ENCODE measurements around the gene CRACR2A. TPM values are rescaled to one million over a fixed set of nuclear protein-coding genes. Genes with fewer than 3 reads are reported as not detected.

The CRACR2A gene
- total and polyA plus RNA-seq, 5 experiments from 2014 or later, result 7.7 to 26.3 (median 17.2) TPM

DNA sequence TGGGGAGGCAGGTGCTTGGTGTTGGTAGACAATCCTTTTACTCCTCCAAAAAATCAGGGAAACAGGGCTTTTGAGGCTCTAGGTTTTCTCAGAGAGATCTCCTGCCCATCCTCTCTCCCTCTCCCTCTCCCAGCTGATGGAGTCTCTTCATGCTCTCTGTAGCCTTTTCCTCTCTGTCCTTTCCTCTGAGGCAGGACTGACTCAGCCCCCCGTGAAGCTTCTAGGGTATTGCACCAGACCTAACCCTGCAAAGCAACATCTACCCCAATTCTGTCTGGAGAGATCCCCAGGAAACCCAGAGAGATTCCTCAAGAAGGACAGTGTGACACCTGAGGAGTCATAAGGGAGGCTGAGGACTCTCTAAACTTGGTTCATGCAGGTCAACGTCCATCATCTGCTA is 66.4 kb downstream of the CRACR2A start:
- peaks cover 0 to 8% (median 0%) of the 10 kb centered on the region in 4 donors for H3K4me1 Mint-ChIP-seq
- H3K4me3 Mint-ChIP-seq, result no peak overlapping the region
- H3K27ac Mint-ChIP-seq, result peak overlapping the region in 3 of 10 donors; percentile 20 to 71 (median 56)
- H3K36me3 Mint-ChIP-seq, result peaks cover 7 to 64% (median 13%) of the 10 kb centered on the region in 3 donors
- H3K9me3 Mint-ChIP-seq, result no peaks in the 10 kb centered on the region
- DNase-seq (no peak), ATAC-seq (no peak)
- POLR2A ChIA-PET, result no interaction called here
- no peaks in the 10 kb centered on the region for H3K27me3 Mint-ChIP-seq

DNA sequence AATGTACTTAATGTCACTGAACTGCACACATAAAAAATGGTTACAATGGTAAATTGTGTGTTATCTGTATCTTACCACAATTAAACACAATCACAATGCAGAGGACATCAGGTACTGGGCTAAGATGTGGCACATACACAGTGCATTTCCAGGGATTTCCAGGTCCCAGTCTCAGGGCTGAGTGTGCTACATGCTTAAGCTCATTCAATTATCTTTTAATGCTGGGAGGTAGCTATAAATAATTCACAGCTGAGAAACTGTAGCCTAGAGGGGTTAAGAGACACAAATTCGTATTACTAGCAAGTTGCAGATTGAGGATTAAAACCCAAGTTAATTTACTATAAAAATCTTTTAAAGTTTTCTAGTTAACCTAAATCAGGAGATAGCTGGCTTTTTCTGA is 67.1 kb downstream of the CRACR2A start:
- DNase-seq (no peak), ATAC-seq (no peak)
- H3K4me1 Mint-ChIP-seq, result peaks cover 0 to 8% (median 0%) of the 10 kb centered on the region in 4 donors
- POLR2A ChIA-PET, result interaction anchor here (0.5 kb wide), 1 partner anchor 67 kb away, joined by 3 read pairs; the partner anchor contains the start of gene CRACR2A
- peaks cover 7 to 60% (median 13%) of the 10 kb centered on the region in 3 donors for H3K36me3 Mint-ChIP-seq
- no peak overlapping the region for H3K4me3 Mint-ChIP-seq
- H3K27ac Mint-ChIP-seq, result no peak overlapping the region
- no peaks in the 10 kb centered on the region for H3K27me3 Mint-ChIP-seq
- no peaks in the 10 kb centered on the region for H3K9me3 Mint-ChIP-seq

DNA sequence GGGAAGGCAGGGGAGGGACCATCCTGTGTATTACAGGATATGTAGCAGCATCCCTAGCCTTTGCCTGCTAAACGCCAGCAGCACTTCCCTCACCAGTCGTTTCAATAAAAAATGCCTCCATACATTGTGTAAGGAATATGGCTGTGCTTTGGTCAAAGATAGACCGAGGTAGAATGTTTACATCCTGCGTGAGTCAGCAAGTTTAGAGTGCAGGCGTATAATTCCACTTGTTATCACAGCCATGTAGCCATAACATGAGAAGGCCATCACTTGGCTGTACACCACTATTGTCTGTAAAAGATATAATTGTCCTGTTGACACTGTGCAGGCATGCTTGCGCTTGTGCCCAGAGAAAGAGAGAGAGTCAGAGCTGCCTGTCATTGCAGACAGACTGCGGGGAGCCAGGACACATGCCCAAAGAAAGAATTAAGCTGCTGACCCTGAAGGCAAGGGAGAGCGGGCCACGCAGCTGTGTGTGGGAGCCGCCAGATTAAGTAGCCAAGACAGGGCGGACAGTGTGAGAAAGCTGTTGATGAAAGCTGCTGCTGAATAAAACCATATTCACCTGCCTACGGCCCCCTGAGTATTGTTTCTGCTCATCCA is 68.4 kb downstream of the CRACR2A start:
- Mint-ChIP-seq H3K27me3 (no peaks in the 10 kb centered on the region), H3K27ac (no peak overlapping the region), H3K4me1 (peaks cover 0 to 5% (median 0%) of the 10 kb centered on the region in 4 donors), H3K9me3 (no peaks in the 10 kb centered on the region), H3K4me3 (no peak overlapping the region), H3K36me3 (peaks cover 0 to 59% (median 8%) of the 10 kb centered on the region in 3 donors)
- DNase-seq (no peak), ATAC-seq (no peak)
- POLR2A ChIA-PET, result no interaction called here

DNA sequence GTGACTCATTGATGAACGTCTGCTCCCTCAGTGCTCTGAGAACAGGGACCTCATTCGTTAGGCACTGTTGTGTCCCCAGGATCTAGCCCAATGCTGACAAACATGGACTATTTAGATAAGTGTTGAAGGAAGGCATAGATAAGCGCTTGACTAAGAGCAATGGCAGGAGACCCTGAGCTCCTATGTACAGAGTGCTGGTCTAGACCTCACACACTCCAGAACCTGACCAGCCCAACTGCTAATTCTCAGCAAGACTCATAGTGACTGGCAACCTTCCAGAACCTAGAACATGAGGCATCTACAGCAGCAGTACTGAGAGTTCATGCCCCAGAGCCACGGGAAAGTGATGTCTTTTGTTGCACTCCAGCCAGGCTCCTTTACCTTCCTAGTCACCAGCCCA is 69.2 kb downstream of the CRACR2A start:
- Mint-ChIP-seq H3K4me3 (no peak overlapping the region), H3K36me3 (peaks cover 0 to 62% (median 5%) of the 10 kb centered on the region in 3 donors), H3K4me1 (peaks cover 0 to 4% (median 0%) of the 10 kb centered on the region in 4 donors), H3K27ac (peak overlapping the region in 3 of 10 donors; percentile 34 to 47 (median 38)), H3K27me3 (no peaks in the 10 kb centered on the region), H3K9me3 (no peaks in the 10 kb centered on the region)
- DNase-seq (no peak), ATAC-seq (no peak)
- POLR2A ChIA-PET, result no interaction called here

DNA sequence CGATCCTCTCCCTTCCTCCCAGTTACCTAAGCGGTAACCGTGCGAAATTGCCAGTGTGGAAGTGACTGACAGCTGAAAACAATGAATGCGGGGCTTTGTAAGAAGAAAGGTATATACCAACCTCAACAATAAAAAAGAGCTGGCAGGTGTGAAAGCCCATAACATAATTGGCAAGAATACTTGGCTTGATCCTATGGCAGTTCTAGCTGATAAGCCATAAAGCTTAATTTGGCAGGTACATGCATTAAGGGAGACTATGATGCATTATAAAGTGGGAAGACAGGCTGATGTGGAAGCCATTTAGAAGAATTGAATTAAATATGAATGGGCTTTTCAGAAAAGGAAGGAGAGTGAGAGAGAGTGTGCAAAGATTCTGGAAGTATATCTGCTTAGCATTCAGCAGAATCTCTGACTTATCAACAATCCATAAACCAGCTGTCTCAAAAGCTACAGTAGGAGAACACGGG is 71.3 kb downstream of the CRACR2A start:
- Mint-ChIP-seq H3K36me3 (peaks cover 0 to 68% (median 10%) of the 10 kb centered on the region in 3 donors), H3K27me3 (no peaks in the 10 kb centered on the region), H3K4me3 (no peak overlapping the region), H3K27ac (peak overlapping the region in 1 of 10 donors; percentile 12), H3K4me1 (peaks cover 0 to 5% (median 0%) of the 10 kb centered on the region in 4 donors), H3K9me3 (no peaks in the 10 kb centered on the region)
- DNase-seq, result no peak
- ATAC-seq, result no peak
- POLR2A ChIA-PET, result no interaction called here

DNA sequence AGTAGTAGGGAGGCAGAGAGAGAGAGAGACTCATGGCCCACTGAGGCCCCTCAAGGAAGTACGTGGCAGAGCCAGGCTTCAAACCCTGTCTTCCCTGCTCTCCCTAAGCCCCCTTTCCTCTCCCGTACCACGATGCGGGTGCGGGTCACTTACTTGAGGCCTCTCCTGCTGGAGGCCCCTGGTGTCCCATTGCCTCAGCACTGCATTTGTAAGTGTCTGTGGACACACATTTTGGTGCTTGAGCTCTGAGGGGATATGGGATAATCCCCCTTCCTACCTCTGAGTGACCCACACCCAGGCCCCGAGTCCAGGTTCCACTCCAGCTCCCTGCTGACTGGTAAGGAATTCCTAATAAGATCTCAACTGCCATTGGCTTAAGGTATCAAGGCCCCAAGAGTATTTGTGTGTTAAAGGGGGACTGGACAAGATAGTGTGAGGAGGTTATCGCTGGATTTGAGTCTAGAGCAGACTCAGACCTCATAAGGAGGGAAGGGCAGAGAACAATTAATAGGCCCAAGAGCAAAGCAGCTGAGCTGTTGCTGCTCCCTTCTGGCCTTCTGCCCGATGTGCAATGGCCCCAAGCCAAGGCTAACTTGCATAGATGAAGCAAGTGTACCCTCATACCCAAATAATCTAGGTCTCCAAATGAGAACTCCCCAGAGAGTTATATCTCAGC is 71.9 kb downstream of the CRACR2A start:
- Mint-ChIP-seq H3K4me3 (no peak overlapping the region), H3K4me1 (peaks cover 0 to 3% (median 0%) of the 10 kb centered on the region in 4 donors), H3K27me3 (no peaks in the 10 kb centered on the region), H3K9me3 (no peaks in the 10 kb centered on the region), H3K36me3 (peaks cover 0 to 70% (median 10%) of the 10 kb centered on the region in 3 donors), H3K27ac (peak overlapping the region in 1 of 10 donors; percentile 34)
- POLR2A ChIA-PET, result no interaction called here
- DNase-seq (no peak), ATAC-seq (no peak)

DNA sequence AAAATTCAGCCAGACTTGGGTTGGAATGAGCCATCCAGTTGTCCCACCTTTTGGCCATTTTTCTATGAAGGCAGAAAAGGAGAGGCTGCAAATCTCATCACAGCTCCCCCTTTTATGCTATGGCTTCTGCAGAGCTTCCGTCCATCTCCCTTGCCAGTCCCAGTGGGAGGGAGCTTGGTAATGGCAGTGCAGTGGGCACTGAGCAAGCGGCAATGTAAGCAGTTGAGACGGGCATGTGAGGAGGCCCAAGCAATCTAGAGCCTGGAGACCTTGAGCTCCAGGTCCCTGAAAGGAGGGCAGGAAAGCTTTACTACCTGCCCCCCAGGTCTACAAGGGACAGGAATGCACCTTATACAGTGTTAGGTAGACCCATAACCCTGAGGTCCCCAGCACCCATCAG is 73.1 kb downstream of the CRACR2A start:
- DNase-seq, result no peak
- H3K4me3 Mint-ChIP-seq, result no peak overlapping the region
- H3K27ac Mint-ChIP-seq, result peak overlapping the region in 1 of 10 donors; percentile 44
- POLR2A ChIA-PET, result interaction anchor here (0.6 kb wide), 1 partner anchor 707 kb away, joined by 6 read pairs; no protein-coding TSS in a partner anchor
- peaks cover 0 to 3% (median 0%) of the 10 kb centered on the region in 4 donors for H3K4me1 Mint-ChIP-seq
- ATAC-seq, result no peak
- no peaks in the 10 kb centered on the region for H3K27me3 Mint-ChIP-seq
- no peaks in the 10 kb centered on the region for H3K9me3 Mint-ChIP-seq
- peaks cover 0 to 71% (median 10%) of the 10 kb centered on the region in 3 donors for H3K36me3 Mint-ChIP-seq

DNA sequence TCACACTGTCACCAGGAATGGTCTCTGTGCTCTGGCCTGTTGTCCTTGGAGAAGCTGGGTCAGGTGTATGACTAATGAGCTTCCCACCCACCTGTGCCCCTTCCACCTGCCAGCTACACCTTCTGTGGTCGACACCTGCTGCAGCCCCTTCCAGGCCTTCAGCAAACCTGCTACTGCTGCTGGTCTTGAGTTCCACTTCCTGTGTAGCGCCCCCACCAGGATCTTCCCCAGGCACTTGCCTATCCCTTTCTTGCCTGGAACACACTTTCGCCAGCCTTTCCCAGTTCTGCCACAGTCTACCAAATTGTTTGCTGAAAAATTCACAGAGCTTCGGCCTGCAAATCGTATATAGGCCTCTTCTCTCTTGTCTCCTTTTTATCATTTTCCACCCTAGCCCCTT is 75.3 kb downstream of the CRACR2A start:
- H3K4me3 Mint-ChIP-seq, result no peak overlapping the region
- H3K36me3 Mint-ChIP-seq, result peaks cover 0 to 82% (median 14%) of the 10 kb centered on the region in 3 donors
- H3K4me1 Mint-ChIP-seq, result peaks cover 0 to 3% (median 0%) of the 10 kb centered on the region in 4 donors
- ATAC-seq (no peak), DNase-seq (no peak)
- no peaks in the 10 kb centered on the region for H3K27me3 Mint-ChIP-seq
- H3K27ac Mint-ChIP-seq, result peak overlapping the region in 5 of 10 donors; percentile 3 to 89 (median 32)
- POLR2A ChIA-PET, result no interaction called here
- no peaks in the 10 kb centered on the region for H3K9me3 Mint-ChIP-seq

DNA sequence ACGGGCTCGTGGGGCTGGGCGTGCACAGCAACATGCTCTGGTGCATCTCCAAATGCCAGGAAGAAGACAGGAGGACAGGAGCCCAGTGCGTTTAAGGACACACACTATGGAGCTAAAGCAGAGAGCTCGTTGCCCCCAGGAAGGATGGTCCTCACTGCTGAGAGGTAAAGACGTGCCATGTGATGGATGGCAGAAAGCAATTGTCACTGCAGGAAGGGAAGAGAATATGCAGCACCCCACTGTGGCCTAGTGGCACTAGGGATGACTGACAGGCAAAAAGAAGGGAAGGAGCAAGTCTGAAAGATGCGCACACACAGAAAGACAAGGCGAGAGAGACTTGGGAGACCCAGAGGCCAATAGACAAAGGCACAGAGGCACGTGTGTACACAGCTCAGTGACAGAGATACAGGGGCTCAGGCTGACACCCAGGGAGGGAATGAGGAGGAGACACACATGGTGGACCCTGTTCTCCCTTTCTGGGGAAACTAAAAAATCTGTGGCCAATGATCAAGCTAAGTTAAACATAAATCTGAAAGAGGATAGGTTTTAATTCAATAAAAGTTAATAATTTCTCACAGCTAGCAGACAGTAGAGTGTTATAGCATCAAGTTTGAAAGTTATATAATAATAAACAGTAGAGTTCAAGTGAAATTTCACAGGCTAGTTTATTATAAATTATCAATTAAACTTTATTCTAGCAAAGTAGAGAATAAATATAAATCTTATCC is 78.8 kb downstream of the CRACR2A start:
- POLR2A ChIA-PET, result no interaction called here
- Mint-ChIP-seq H3K4me3 (no peak overlapping the region), H3K9me3 (no peaks in the 10 kb centered on the region), H3K36me3 (peaks cover 0 to 92% (median 29%) of the 10 kb centered on the region in 3 donors), H3K27ac (peak overlapping the region in 1 of 10 donors; percentile 9), H3K4me1 (peaks cover 0 to 1% (median 0%) of the 10 kb centered on the region in 4 donors), H3K27me3 (no peaks in the 10 kb centered on the region)
- no peak for DNase-seq
- no peak for ATAC-seq

DNA sequence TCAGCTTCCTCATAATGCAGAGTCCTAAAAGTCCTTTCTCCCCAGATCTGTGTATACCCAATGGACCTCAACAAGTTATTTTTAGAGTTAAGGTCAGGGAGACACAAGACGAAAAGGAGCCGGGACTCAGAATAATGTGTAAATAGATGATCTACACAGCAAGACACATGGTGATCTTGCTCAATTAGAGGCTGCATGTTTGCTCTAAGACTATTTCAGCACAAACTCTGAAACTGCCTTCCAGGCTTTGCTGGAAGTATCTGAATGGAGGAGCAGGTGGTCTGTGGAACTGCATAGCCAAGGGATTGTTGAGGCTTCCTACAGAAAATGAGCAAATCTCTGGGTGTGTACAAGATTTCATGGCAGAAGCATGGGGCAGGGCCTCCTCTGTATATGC is 80.8 kb downstream of the CRACR2A start:
- H3K4me1 Mint-ChIP-seq, result no peaks in the 10 kb centered on the region
- H3K36me3 Mint-ChIP-seq, result peaks cover 0 to 89% (median 19%) of the 10 kb centered on the region in 3 donors
- POLR2A ChIA-PET, result no interaction called here

DNA sequence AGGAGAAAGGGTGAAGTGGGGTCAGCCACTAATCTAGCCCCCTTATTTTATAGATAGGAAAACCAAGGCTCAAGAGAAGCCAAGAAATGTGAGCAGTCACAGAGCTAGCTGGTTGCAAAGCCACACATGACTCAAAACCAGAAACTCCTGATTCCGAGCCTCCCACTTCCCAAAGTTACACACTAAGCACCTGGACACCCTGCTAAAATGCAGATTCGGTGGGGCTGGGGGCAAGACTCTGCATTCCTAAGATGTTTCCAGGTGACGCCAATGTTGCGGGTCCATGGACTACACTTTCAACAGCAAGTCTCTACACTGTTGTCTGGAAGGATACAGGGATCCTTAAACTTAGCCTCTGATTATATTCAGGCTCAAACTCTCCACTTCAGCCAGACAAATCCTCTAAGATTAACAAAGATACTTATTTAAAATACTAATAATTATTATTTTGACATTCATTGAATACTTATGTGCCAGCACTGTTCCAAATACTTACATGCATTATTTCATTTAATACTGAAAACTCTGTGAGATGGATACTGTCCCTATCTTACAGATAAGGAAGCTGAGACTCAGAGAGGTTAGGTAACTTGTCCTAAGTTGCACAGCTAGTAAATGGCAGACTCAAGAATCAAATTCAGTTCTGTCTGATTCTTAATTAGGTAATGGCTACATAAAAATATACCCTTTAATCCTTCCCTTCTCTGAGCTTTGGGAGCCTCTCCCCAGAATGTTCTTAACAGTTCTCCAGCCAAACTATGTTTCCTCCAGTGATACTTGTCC is 81.4 kb downstream of the CRACR2A start:
- Mint-ChIP-seq H3K9me3 (no peaks in the 10 kb centered on the region), H3K4me3 (no peak overlapping the region), H3K36me3 (peaks cover 0 to 86% (median 21%) of the 10 kb centered on the region in 3 donors), H3K27ac (no peak overlapping the region), H3K27me3 (no peaks in the 10 kb centered on the region), H3K4me1 (no peaks in the 10 kb centered on the region)
- no peak for ATAC-seq
- DNase-seq, result no peak
- POLR2A ChIA-PET, result no interaction called here

More for the DNA sequence above, 80.8 kb downstream of the CRACR2A start:
- H3K4me3 Mint-ChIP-seq, result no peak overlapping the region
- H3K9me3 Mint-ChIP-seq, result no peaks in the 10 kb centered on the region
- ATAC-seq (no peak), DNase-seq (no peak)
- no peaks in the 10 kb centered on the region for H3K27me3 Mint-ChIP-seq
- no peak overlapping the region for H3K27ac Mint-ChIP-seq

DNA sequence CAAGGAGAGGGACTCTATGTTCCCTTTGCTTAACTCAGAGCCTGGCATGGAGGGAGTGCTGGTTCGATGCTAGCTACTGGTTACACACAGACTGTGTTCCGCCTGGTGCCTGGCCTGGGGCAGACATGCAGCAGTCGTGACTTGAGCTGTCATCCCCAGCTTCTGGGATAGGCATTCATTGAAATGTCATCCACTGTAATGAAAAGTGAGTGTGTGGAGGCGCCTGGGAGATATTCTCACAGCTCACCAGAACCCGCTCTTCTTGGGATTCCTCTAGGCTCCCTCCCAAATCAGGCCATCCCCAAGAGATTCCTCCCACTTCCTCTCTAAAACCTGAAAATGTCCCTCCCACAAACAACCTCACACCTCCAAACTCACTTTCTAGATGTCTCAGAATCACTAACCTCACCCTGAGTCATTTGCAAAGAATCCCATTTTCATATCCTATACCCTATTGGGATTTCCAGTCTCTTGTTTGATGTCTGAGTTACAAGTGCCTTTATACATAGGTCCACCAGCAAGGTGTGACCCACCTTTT is 82.8 kb downstream of the CRACR2A start:
- Mint-ChIP-seq H3K4me1 (peaks cover 0 to 4% (median 0%) of the 10 kb centered on the region in 4 donors), H3K36me3 (peaks cover 0 to 87% (median 21%) of the 10 kb centered on the region in 3 donors), H3K27ac (peak overlapping the region in 3 of 10 donors; percentile 14 to 43 (median 43)), H3K27me3 (no peaks in the 10 kb centered on the region), H3K4me3 (no peak overlapping the region), H3K9me3 (no peaks in the 10 kb centered on the region)
- no peak for DNase-seq
- ATAC-seq, result no peak
- POLR2A ChIA-PET, result no interaction called here
